ENCODE measurements around the gene TSR3. TPM values are rescaled to one million over a fixed set of nuclear protein-coding genes. Genes with fewer than 3 reads are reported as not detected.

Gene TSR3
- 61.7 to 98.0 TPM (median 90.5 TPM) in 5 replicates for total RNA-seq (2022; extraction: Qiagen RNA extraction)

GRCh38 chr16:1351582-1352362, at the start of gene TSR3, which contains the start of gene GNPTG:
TSR3 (minus strand) TSS chr16:1351878; CDS start chr16:1351804, 74 bp downstream.
GNPTG (plus strand) TSS chr16:1351931; CDS start chr16:1351966, 35 bp downstream.

GRCh38 chr16:1333149-1333812, 18.4 kb downstream of the TSR3 start, which contains the start of gene BAIAP3:
BAIAP3 (plus strand) TSS chr16:1333645; CDS start chr16:1338550, 4,905 bp downstream.

GRCh38 chr16:1308977-1309885, 42.4 kb downstream of the TSR3 start, which contains the start of gene UBE2I:
UBE2I (plus strand) TSS chr16:1309636; CDS start chr16:1314031, 4,395 bp downstream.

Other genes with a start within 250 kb of the TSR3 start
- gene CACNA1H, start 198.8 kb downstream of the TSR3 start, total RNA-seq (2022; extraction: Qiagen RNA extraction), result 13.0 to 17.0 TPM (median 15.9 TPM) in 5 replicates
- gene TPSG1, start 126.6 kb downstream of the TSR3 start, total RNA-seq (2022; extraction: Qiagen RNA extraction), result 0.10 to 0.13 TPM in 2 of 5 replicates, not detected in the others
- gene TPSB2, start 121.7 kb downstream of the TSR3 start, total RNA-seq (2022; extraction: Qiagen RNA extraction), result not detected in 5 replicates
- gene TPSAB1, start 111.2 kb downstream of the TSR3 start, total RNA-seq (2022; extraction: Qiagen RNA extraction), result 0.28 TPM in 1 of 5 replicates, not detected in the others
- gene TPSD1, start 95.8 kb downstream of the TSR3 start, total RNA-seq (2022; extraction: Qiagen RNA extraction), result not detected in 5 replicates
- 139 to 194 TPM (median 157 TPM) in 5 replicates for gene UBE2I, start 42.2 kb downstream of the TSR3 start, total RNA-seq (2022; extraction: Qiagen RNA extraction)
- gene BAIAP3, start 18.2 kb downstream of the TSR3 start, total RNA-seq (2022; extraction: Qiagen RNA extraction), result 0.64 to 1.6 TPM (median 0.93 TPM) in 5 replicates
- gene GNPTG, start 53 bp upstream of the TSR3 start, total RNA-seq (2022; extraction: Qiagen RNA extraction), result 28.2 to 37.3 TPM (median 36.1 TPM) in 5 replicates
- 25.0 to 26.5 TPM (median 25.6 TPM) in 5 replicates for gene UNKL, start 62.8 kb upstream of the TSR3 start, total RNA-seq (2022; extraction: Qiagen RNA extraction)
- 32.1 to 38.6 TPM (median 36.5 TPM) in 5 replicates for gene UQCC4, start 68.9 kb upstream of the TSR3 start, total RNA-seq (2022; extraction: Qiagen RNA extraction)
- not detected in 5 replicates for gene PERCC1, start 79.2 kb upstream of the TSR3 start, total RNA-seq (2022; extraction: Qiagen RNA extraction)
- 0.06 to 0.33 TPM (median 0.27 TPM) in 5 replicates for gene CCDC154, start 92.7 kb upstream of the TSR3 start, total RNA-seq (2022; extraction: Qiagen RNA extraction)
- 65.8 to 70.2 TPM (median 68.1 TPM) in 5 replicates for gene CLCN7, start 123.2 kb upstream of the TSR3 start, total RNA-seq (2022; extraction: Qiagen RNA extraction)
- not detected in 5 replicates for gene PTX4, start 137.1 kb upstream of the TSR3 start, total RNA-seq (2022; extraction: Qiagen RNA extraction)
- gene TELO2, start 141.5 kb upstream of the TSR3 start, total RNA-seq (2022; extraction: Qiagen RNA extraction), result 33.6 to 38.1 TPM (median 35.9 TPM) in 5 replicates
- 0.07 to 0.23 TPM (median 0.12 TPM) in 3 of 5 replicates, not detected in the others for gene TMEM204, start 181.8 kb upstream of the TSR3 start, total RNA-seq (2022; extraction: Qiagen RNA extraction)